ENCODE measurements around the gene PBX4.

PBX4 gene

DNA sequence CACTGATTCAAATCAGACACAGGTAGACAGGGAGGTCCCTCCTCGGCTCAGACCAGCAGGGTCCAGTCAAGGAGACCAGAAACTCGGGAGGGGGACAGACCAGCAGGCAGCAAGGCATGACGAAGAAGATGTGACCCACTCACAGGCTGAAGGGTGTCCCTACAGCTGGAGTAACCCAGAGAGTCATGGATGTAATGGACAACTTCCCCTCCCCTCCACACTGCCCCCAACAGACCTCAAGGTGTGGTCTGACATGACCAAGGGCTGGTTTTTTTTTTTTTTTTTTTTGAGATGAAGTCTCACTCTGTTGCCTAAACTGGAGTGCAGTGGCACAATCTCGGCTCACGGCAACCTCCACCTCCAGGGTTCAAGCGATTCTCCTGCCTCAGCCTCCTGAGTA, 34.1 kb downstream of the PBX4 start:
- TF ChIP-seq, protein P1, sequence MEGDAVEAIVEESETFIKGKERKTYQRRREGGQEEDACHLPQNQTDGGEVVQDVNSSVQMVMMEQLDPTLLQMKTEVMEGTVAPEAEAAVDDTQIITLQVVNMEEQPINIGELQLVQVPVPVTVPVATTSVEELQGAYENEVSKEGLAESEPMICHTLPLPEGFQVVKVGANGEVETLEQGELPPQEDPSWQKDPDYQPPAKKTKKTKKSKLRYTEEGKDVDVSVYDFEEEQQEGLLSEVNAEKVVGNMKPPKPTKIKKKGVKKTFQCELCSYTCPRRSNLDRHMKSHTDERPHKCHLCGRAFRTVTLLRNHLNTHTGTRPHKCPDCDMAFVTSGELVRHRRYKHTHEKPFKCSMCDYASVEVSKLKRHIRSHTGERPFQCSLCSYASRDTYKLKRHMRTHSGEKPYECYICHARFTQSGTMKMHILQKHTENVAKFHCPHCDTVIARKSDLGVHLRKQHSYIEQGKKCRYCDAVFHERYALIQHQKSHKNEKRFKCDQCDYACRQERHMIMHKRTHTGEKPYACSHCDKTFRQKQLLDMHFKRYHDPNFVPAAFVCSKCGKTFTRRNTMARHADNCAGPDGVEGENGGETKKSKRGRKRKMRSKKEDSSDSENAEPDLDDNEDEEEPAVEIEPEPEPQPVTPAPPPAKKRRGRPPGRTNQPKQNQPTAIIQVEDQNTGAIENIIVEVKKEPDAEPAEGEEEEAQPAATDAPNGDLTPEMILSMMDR (IDR thresholded peaks at IDR 0.05; ENCODE audit: borderline replicate concordance, insufficient read depth, low read depth, low read length), result no peak
- H3K4me3 ChIP-seq (ENCODE audit: low read depth, low read length), result no peak overlapping the region

DNA sequence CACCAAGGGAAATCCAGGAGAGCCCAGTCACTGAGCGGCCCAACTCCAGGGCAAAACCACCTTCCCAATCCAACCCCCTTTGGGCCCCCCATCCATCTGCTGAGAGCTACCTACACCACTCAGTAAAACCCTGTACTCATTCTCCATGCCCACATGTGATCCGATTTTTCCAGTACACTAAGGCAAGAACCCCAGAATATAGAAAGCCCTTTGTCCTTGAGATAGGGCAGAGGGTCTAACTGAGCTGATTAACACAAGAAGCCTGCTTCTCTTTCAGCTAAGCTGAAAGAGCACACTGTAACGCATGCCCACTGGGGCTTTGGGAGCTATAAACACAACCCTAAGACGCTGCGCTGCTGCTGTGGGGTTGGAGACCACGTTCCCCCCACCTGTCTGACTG, 36.0 kb downstream of the PBX4 start:
- TF ChIP-seq, protein P1 (IDR thresholded peaks at IDR 0.05; ENCODE audit: borderline replicate concordance, insufficient read depth, low read depth, low read length), result no peak
- H3K4me3 ChIP-seq (ENCODE audit: low read depth, low read length), result no peak overlapping the region

DNA sequence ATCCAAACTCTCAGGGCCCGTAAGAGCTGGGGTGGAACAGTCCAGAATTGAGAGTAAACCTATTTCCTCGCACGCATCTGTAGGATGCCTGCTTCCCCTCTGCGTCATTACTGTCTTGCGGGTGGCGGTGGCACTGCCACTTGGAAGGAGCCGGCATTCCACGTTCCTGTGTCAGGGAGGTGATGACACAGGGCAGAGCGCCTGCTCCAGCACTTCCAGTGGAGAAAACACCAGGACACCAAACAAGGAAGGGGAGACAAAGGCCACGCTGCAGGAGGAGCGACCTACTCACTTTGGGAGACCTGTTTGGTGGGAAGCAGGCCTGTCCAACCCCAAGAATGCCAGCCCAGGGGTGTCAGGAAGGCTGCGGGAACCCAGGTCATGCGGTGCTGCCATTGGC, 37.1 kb downstream of the PBX4 start:
- TF ChIP-seq, protein P1 (IDR thresholded peaks at IDR 0.05; ENCODE audit: borderline replicate concordance, insufficient read depth, low read depth, low read length), result no peak
- no peak overlapping the region for H3K4me3 ChIP-seq (ENCODE audit: low read depth, low read length)

DNA sequence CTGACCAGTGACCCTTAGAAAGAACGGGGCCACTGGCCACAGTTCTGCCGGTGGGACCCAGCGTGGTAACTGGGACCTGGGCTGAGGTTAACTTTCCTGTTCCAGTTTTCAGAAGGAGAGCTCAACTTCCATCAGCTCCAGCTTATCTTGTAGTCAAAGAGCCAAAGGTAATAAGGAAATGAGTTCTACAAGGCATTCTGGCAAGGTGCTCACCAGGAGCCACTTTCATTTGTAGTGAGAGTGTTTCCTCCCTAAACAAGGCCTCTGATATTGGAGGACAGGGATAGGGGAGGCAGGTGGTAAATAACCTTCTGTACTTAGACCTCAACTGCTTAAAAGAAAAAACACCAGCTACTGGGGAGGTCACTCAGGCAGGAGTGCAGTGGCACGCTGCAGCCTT, 38.1 kb downstream of the PBX4 start:
- TF ChIP-seq, protein P1 (IDR thresholded peaks at IDR 0.05; ENCODE audit: borderline replicate concordance, insufficient read depth, low read depth, low read length), result no peak
- no peak overlapping the region for H3K4me3 ChIP-seq (ENCODE audit: low read depth, low read length)

DNA sequence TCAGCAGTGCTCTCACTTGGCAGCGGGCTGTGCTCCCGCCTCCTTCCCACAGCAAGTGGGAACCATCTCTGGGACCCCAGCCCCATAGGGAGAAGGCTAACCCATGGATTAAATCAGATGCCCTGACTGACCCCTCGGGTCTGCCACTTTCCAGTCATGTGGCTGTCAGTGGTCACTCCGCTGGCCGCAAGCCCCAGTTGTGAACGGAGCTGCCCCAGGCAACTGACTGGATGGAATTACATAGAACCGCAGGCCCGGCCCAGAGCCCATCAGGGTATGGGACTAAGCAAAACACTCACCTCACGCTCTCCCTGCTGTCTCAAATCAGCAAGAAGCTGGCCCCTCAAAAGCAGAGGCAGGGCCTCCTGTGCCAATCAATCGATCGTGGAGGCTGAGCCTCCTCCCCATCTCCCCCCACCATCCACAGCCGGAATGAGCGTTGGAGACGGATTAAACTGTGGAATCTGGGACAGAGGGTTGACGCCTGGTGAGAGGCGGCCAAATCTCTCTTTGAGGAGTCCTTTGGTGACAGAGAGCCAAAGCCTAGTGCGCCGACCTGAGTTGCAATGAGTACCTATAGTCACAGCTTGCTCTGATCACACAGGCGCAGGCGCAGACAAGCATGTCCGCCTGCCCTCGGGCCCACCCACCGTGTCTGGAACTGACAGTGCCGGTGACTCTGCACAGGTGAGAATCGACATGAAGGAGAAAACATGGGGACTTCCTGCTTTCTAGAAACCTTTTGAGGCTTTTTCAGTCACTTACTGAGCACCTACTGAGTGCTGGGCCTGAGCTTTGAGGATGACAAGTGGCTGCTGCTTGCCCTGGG, 38.7 kb downstream of the PBX4 start:
- TF ChIP-seq, protein P1 (IDR thresholded peaks at IDR 0.05; ENCODE audit: borderline replicate concordance, insufficient read depth, low read depth, low read length), result no peak
- H3K4me3 ChIP-seq (ENCODE audit: low read depth, low read length), result no peak overlapping the region

DNA sequence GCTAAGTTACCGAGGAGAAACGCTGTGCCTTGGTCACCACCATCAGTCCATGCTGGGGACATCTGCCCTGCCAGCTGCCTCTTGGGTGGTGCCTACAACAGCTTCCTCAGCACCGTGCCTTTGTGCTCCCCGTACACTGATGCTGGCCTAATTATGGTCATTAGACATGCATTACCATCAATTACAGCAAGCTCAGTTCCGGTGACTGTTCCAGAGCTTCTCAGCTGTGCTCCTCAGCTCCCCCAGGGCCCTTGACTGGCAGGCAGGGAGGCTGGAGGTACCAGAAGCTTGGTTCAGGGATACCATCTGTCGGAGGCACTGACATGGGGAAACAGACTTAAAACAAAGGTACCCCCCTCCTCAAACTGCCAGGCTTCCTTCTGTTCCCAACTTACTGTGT, 40.2 kb downstream of the PBX4 start:
- no peak overlapping the region for H3K4me3 ChIP-seq (ENCODE audit: low read depth, low read length)
- TF ChIP-seq, protein P1 (IDR thresholded peaks at IDR 0.05; ENCODE audit: borderline replicate concordance, insufficient read depth, low read depth, low read length), result no peak

DNA sequence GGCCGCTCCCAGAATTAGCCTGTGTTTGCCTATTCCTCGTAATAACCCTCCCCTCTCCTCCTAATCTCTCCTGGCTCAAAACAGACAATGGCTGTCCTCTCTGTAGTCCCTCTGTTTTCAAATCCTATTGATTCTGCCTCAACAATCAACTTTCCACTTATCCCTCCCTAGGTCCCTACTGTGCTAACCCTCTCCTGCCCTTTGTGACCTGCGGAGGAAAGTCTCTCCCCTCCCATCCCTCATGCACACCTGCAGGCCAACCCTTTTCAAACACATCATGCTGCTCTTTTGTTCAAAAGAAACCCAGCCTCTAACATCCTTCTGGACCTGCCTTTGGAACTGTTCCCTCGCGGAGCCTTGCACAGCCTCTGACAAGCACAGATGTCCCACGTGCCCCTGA, 43.1 kb downstream of the PBX4 start:
- TF ChIP-seq, protein P1 (IDR thresholded peaks at IDR 0.05; ENCODE audit: borderline replicate concordance, insufficient read depth, low read depth, low read length), result no peak
- H3K4me3 ChIP-seq (ENCODE audit: low read depth, low read length), result no peak overlapping the region
